Measurements from ENCODE around the gene FOXN3. TPM values are rescaled to one million over a fixed set of nuclear protein-coding genes. Genes with fewer than 3 reads are reported as not detected.

FOXN3 gene
- total RNA-seq, 2 experiments from 2014 or later, result 124 to 127 TPM

GRCh38 chr14:89347885-89348284 lies 69.1 kb downstream of the FOXN3 start:
- Histone ChIP-seq H3K9me3 (ENCODE audit: control insufficient read depth in 1 of 2, insufficient read depth in 1 of 2, low read length in 2 of 2) (no peaks in the 10 kb centered on the region), H3K4me1 (ENCODE audit: insufficient read depth, low read length) (peaks cover 31% of the 10 kb centered on the region), H3K27me3 (ENCODE audit: control insufficient read depth in 1 of 2, insufficient read depth in 2 of 2, low read length in 2 of 2) (no peaks in the 10 kb centered on the region), H3K27ac (ENCODE audit: low read depth in 1 of 2, low read length in 2 of 2) (no peak overlapping the region), H3K4me3 (ENCODE audit: low read length) (no peak overlapping the region), H3K36me3 (ENCODE audit: insufficient read depth, low read length) (peaks cover 20% of the 10 kb centered on the region)
- ChIA-PET POLR2A (no interaction called here), CTCF (no interaction called here)
- no peak for TF ChIP-seq CTCF (IDR thresholded peaks at IDR 0.05)
- Mint-ChIP-seq H3K27ac (no peak overlapping the region), H3K4me1 (ENCODE audit: low read depth) (peaks cover 53% of the 10 kb centered on the region), H3K27me3 (no peaks in the 10 kb centered on the region), H3K9me3 (no peaks in the 10 kb centered on the region), H3K4me3 (no peak overlapping the region), H3K36me3 (ENCODE audit: low read depth) (peaks cover 54% of the 10 kb centered on the region)
- intact Hi-C loops (cut with DNase I, micrococcal nuclease), result no loop called here
- ATAC-seq (ENCODE audit: poor library complexity), result no peak
- no peak for DNase-seq

GRCh38 chr14:89344920-89345254 lies 72.1 kb downstream of the FOXN3 start:
- H3K36me3 Mint-ChIP-seq (ENCODE audit: low read depth), result peaks cover 37% of the 10 kb centered on the region
- ChIA-PET CTCF (interaction anchor here (0.8 kb wide), 1 partner anchor 217 kb away, joined by 3 read pairs; no protein-coding TSS in a partner anchor), POLR2A (no interaction called here)
- no peaks in the 10 kb centered on the region for H3K9me3 Mint-ChIP-seq
- Histone ChIP-seq H3K27me3 (ENCODE audit: control insufficient read depth in 1 of 2, insufficient read depth in 2 of 2, low read length in 2 of 2) (no peaks in the 10 kb centered on the region), H3K9me3 (ENCODE audit: control insufficient read depth in 1 of 2, insufficient read depth in 1 of 2, low read length in 2 of 2) (no peaks in the 10 kb centered on the region), H3K36me3 (ENCODE audit: insufficient read depth, low read length) (peaks cover 23% of the 10 kb centered on the region), H3K27ac (ENCODE audit: low read depth in 1 of 2, low read length in 2 of 2) (no peak overlapping the region), H3K4me3 (ENCODE audit: low read length) (no peak overlapping the region), H3K4me1 (ENCODE audit: insufficient read depth, low read length) (peaks cover 4% of the 10 kb centered on the region)
- no peak overlapping the region for H3K4me3 Mint-ChIP-seq
- peaks cover 49% of the 10 kb centered on the region for H3K4me1 Mint-ChIP-seq (ENCODE audit: low read depth)
- intact Hi-C loops (cut with DNase I, micrococcal nuclease), result no loop called here
- ATAC-seq (ENCODE audit: poor library complexity) (no peak), DNase-seq (no peak)
- H3K27ac Mint-ChIP-seq, result no peak overlapping the region
- H3K27me3 Mint-ChIP-seq, result no peaks in the 10 kb centered on the region
- no peak for TF ChIP-seq CTCF (IDR thresholded peaks at IDR 0.05)

GRCh38 chr14:89343356-89343755 lies 73.7 kb downstream of the FOXN3 start:
- no peak for ATAC-seq (ENCODE audit: poor library complexity)
- intact Hi-C loops (cut with DNase I, micrococcal nuclease), result no loop called here
- H3K36me3 Mint-ChIP-seq (ENCODE audit: low read depth), result peaks cover 24% of the 10 kb centered on the region
- H3K36me3 ChIP-seq (ENCODE audit: insufficient read depth, low read length), result peaks cover 9% of the 10 kb centered on the region
- H3K4me3 Mint-ChIP-seq, result no peak overlapping the region
- H3K9me3 Mint-ChIP-seq, result no peaks in the 10 kb centered on the region
- H3K27ac Mint-ChIP-seq, result no peak overlapping the region
- DNase-seq, result no peak
- H3K27ac ChIP-seq (ENCODE audit: low read depth in 1 of 2, low read length in 2 of 2), result no peak overlapping the region
- ChIA-PET POLR2A (interaction anchor here (1.0 kb wide), 1 partner anchor 22 kb away, joined by 5 read pairs; no protein-coding TSS in a partner anchor), CTCF (no interaction called here)
- H3K4me1 Mint-ChIP-seq (ENCODE audit: low read depth), result peaks cover 42% of the 10 kb centered on the region
- H3K4me1 ChIP-seq (ENCODE audit: insufficient read depth, low read length), result peaks cover 3% of the 10 kb centered on the region
- H3K9me3 ChIP-seq (ENCODE audit: control insufficient read depth in 1 of 2, insufficient read depth in 1 of 2, low read length in 2 of 2), result no peaks in the 10 kb centered on the region
- no peaks in the 10 kb centered on the region for H3K27me3 ChIP-seq (ENCODE audit: control insufficient read depth in 1 of 2, insufficient read depth in 2 of 2, low read length in 2 of 2)
- TF ChIP-seq CTCF (IDR thresholded peaks at IDR 0.05), result no peak
- H3K27me3 Mint-ChIP-seq, result no peaks in the 10 kb centered on the region
- H3K4me3 ChIP-seq (ENCODE audit: low read length), result no peak overlapping the region
